GM18499 (cell line): ENCODE data around the gene NXT2.
"Not testable (repeated sequence)": the region's sequence is repeated elsewhere in the genome, so short reads cannot be mapped to it uniquely, and the experiment has no call there.

Experiments used
- ATAC-seq: cut with Tn5 transposase; IDR thresholded peaks from one replicate; pipeline ENCODE4 v1.9.1; 2021; ENCODE audit warnings: moderate number of reproducible peaks; ENCODE audit not compliant: insufficient read depth, unreplicated experiment

Gene NXT2

DNA sequence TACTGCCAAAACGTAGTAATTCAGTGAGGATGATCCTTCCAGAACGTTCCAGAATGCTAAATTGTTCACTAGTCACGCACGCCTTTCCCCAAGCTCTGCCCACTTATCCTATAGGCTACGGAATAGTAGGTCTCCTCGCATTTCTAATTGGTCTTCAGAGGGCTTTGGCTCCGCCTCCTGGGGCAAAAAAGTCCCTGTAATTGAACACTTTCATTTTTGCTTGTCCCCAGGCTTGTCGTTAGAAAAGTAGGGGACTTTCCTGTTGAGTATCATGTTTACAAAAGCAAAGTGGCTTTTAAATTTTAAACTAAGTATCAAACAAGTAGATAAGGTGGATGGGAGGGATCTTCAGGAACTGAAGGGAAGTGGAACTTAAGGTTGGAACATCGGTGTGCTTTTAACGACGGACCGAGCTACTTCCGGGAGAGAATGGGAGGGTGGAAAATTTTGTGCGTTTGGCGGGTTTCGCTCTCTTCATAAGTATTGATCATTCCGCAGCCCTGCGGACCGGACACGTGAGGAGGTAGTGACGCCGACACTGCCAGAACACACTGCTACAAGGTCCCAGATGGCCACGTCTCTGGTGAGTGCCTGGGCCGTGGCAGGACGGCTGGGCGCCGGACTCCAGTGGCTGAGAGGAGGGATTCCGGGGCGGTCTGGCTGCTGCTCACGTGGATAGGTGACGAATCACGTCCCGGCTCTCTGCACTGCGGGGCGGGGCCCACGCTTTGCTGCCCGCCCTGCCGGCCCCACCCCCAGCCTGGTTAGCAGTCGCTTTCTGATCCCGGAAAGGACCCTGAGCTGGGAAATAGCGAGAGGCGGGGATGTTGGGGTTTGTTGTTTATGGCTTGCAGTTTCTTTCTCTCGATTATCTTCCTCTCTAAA is at the start of gene NXT2:
TSS of gene NXT2 (plus strand) at position 406 of the 885 bp plus-strand sequence. CDS start at position 569, 163 bp downstream.
- peak; percentile 78 for ATAC-seq

- no peak for ATAC-seq
Observed at GRCh38 chrX:109487640-109488039, 49.0 kb upstream of the NXT2 start.

- no peak for ATAC-seq
Observed at GRCh38 chrX:109489174-109489573, 47.5 kb upstream of the NXT2 start.

GRCh38 chrX:109498434-109498833 is 38.2 kb upstream of the NXT2 start:
- ATAC-seq: no peak

DNA sequence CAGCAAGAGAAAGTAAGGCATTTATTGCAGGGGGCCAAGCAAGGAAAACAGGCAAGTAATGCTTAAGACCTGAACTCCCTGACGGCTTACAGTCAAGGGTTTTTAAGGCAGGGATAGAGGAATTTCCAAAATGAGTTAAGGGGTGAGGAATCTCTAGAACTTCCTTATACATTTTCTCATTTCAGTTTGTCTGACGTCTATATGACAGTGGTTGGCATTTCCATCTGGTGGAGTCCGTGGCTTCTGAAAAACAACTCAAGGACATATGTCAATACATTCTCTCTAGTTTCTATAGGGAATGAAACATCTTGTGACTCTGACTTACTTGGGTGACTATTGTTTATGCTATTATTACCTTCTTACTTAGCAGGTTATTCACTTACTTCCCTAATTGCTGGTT is 35.5 kb upstream of the NXT2 start:
- no peak for ATAC-seq

- ATAC-seq: no peak
Observed at GRCh38 chrX:109508915-109509314, 27.7 kb upstream of the NXT2 start.

DNA sequence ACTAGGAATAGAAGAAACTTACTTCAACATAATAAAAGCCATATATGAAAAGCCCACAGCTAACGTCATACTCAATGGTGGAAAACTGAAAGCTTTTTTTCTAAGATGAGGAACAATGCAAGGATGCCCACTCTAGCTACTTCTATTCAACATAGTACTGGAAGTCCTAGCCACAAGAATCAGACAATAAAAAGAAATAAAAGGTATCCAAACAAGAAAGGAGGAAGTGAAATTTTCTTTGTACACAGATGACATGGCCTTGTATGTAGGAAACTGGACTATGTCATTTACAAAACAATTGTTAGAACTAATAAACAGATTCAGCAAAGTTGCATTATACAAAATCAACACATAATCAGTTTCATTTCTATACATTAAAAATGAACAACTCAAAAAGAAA is 25.5 kb upstream of the NXT2 start:
- ATAC-seq: peak; percentile 65

GRCh38 chrX:109519001-109519400 is 17.6 kb upstream of the NXT2 start:
- no peak for ATAC-seq

GRCh38 chrX:109533005-109533404 is 3.6 kb upstream of the NXT2 start:
- no peak for ATAC-seq

DNA sequence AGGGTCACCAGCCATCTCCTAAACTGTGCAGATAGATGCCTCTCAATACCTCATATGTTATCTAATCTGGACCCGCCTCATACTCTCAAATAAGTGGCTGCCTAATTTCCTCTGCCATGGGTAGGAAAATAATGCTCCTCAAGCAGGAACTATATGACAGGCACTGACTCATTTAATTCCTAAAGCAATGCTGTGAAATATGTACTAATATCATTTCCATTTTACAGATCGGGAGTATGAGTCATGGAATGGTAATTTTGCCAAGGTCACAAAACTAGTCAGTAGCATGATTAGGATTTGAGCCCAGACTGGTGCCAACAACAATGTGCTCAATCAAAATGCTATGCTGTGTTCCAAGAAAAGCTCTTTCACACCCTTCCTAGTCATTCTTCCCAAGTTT is 3.0 kb upstream of the NXT2 start:
- no peak for ATAC-seq

DNA sequence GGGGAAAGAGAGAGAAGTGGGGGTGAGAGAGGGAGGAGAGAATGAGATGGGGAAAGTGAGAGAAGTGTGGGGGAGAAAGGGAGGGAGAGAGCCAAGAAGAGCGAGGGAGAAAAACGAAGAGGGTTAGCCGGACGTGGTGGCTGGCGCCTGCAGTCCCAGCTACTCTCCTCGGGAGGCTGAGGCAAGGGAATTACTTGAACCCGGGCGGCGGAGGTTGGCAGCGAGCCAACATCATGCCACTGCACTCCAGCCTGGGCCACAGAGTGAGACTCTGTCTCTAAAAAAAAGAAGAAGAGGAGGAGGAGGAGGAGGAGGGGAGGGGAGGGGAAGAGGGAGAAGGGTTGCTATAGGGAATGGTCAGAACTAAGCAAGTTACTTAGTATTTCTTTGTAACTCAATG is 1.7 kb upstream of the NXT2 start:
- ATAC-seq: no peak

GRCh38 chrX:109535578-109535977 is 1.1 kb upstream of the NXT2 start:
- no peak for ATAC-seq

DNA sequence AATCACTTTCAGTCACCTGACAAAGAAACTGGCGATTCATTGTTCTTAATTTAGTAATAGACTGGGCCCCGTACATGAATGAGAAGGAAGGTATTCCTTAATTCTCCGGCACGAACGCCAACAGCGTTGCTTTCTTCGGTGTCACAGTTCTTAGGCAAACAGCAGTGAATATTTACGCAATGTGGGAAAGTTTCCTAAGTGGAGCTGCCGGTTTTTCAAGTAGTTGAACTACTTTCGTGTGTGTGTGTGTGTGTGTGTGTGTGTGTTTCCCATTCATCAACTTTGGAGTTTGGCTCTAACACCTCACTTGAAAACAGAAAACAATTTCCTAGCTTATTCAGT is 651 bp downstream of the NXT2 start:
- ATAC-seq: no peak

- ATAC-seq: not testable (repeated sequence)
Observed at GRCh38 chrX:109539007-109539406, 2.4 kb downstream of the NXT2 start.

DNA sequence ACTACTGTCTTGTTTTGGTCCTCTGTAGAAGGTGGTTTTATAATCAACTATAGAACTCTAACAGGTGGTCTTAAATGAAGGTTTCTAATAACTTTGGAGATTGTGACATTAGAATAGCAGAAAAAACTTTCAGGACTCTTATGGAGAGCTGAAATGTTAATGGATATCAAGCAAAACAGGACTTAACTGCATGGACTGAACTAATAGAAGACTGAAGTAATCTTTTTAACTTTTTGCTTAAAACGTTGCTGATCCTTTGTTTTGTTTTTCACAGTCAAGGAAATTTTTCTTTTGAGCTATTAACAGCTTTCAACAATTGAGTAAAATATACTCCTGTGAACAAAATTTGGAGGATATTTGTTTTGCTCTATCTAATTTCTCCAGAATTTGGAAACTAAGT is 17.2 kb downstream of the NXT2 start:
- no peak for ATAC-seq

DNA sequence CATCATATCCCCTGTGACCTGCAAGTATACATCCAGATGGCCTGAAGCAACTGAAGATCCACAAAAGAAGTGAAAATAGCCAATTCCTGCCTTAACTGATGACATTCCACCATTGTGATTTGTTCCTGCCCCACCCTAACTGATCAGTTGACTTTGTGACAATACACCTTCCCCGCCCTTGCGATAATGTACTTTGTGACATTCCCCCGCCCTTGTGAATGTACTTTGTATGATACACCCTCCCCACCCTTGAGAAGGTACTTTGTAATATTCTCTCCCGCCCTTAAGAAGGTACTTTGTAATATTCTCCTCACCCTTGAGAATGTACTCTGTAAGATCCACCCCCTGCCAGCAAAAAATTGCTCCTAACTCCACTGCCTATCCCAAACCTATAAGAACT is 39.4 kb downstream of the NXT2 start:
- not testable (repeated sequence) for ATAC-seq

DNA sequence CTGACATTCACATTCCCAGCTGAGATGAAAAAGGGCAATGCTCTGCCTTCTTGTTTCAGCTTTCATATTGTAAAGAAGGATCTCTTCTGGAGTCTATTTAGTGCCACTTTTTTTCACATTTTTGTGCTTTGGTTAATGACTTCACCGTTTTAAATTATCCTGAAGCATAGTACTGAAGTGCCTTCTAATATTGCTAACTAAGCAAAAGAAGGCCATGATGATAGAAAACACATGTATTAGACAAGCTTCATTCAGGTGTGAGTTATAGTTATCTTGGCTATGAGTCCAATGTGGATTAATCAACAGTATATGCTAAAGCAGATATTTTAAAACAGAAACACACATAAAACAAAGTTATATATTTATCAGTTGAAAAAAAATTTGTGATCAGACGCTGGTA is 40.4 kb downstream of the NXT2 start:
- no peak for ATAC-seq

GRCh38 chrX:109578916-109579315 is 42.3 kb downstream of the NXT2 start:
- no peak for ATAC-seq

DNA sequence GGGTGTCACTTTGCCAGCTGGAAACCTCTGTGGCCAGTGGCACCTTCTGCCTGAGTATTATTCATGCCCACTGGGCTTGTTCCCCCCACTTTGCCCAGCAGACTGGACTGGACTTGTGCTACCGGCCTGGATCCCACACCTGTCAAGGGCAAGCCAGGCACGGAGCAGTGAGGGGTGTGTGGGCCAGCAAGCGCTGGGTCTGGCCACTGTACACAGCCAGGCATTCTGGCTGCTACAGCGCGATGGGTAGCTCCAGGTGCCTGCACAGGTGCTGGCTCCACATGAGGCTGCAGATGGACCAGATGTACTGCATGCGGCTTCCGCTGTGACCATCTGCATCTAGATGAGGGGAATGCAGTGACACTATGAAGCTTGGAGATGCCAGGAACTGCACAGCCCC is 48.8 kb downstream of the NXT2 start:
- ATAC-seq: no peak

GRCh38 chrX:109590176-109590575 is 53.5 kb downstream of the NXT2 start:
- ATAC-seq: no peak
